GM12874 (cell line): ENCODE data around the gene PCYT2.

ENCODE experiments used
- TF ChIP-seq, protein P1 (sequence below): IDR thresholded peaks from 2 replicates; pipeline ENCODE4 v1.5.1; 2011; ENCODE audit warnings: low read depth, mild to moderate bottlenecking, control low read depth, low read length, moderate library complexity; ENCODE audit not compliant: insufficient read depth

PCYT2 gene

DNA sequence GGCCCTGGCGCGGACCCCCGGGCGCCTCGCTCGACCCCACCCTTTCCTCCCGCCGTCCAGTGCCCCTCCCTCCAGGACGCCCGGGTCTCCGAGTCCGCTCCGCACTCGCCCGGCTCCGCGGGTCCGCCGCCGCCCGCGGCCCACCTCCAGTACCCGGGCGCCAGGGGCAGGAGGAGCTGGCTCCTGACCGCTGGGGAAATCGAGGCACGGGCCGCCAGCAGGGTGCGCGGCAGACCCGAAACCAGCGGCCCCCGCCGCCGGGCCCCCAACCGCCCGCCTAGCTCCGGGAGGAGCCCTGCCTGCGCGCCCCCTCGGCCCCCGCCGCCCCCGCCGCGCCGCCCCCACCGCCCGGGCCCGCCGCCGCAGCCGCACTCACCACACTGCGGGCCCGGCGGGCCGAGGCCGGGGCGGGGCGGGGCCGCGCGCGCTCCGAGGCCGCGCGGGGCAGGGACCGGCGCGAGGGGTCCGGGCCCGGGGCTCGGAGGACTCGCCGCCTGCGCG lies 16.0 kb upstream of the PCYT2 start:
- TF ChIP-seq, protein P1, sequence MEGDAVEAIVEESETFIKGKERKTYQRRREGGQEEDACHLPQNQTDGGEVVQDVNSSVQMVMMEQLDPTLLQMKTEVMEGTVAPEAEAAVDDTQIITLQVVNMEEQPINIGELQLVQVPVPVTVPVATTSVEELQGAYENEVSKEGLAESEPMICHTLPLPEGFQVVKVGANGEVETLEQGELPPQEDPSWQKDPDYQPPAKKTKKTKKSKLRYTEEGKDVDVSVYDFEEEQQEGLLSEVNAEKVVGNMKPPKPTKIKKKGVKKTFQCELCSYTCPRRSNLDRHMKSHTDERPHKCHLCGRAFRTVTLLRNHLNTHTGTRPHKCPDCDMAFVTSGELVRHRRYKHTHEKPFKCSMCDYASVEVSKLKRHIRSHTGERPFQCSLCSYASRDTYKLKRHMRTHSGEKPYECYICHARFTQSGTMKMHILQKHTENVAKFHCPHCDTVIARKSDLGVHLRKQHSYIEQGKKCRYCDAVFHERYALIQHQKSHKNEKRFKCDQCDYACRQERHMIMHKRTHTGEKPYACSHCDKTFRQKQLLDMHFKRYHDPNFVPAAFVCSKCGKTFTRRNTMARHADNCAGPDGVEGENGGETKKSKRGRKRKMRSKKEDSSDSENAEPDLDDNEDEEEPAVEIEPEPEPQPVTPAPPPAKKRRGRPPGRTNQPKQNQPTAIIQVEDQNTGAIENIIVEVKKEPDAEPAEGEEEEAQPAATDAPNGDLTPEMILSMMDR = no peak

DNA sequence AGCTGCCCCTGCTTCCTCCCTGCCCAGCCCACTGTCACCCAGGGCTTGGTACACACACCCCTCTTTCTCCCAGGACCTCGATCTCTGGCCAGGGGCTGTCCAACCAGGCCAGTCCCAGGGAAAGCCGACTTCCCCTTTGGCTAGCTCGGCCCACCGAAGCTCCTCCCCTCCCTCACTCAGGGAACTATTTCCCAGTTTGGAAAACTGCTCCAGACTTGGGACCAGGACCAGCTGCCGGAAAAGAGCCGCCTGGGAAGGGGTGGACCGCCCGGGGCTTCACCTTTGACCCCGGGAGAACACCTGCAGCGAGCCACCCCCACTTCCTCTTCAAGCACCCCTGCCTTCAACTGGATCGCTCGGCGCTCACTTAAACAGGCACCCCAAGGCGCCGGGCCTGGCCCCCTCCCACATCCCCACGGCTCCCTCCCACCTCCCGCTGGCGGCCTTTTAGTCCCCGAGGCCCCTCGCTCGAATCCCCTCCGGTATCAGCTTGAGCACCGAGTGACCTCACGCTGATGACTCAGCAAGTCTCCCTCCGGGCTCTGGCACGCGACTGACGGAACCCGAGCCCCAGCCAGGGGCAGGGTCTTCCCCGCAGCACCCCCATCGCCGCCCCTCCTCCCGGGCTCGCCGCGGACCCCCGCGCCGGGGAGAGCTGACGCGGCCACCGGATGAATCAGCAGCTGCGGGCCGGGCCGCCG lies 15.4 kb upstream of the PCYT2 start:
- TF ChIP-seq, protein P1 = no peak

GRCh38 chr17:81925860-81926450 lies 14.8 kb upstream of the PCYT2 start:
- TF ChIP-seq, protein P1 = no peak

GRCh38 chr17:81924557-81925532 lies 13.6 kb upstream of the PCYT2 start:
- TF ChIP-seq, protein P1 = no peak

DNA sequence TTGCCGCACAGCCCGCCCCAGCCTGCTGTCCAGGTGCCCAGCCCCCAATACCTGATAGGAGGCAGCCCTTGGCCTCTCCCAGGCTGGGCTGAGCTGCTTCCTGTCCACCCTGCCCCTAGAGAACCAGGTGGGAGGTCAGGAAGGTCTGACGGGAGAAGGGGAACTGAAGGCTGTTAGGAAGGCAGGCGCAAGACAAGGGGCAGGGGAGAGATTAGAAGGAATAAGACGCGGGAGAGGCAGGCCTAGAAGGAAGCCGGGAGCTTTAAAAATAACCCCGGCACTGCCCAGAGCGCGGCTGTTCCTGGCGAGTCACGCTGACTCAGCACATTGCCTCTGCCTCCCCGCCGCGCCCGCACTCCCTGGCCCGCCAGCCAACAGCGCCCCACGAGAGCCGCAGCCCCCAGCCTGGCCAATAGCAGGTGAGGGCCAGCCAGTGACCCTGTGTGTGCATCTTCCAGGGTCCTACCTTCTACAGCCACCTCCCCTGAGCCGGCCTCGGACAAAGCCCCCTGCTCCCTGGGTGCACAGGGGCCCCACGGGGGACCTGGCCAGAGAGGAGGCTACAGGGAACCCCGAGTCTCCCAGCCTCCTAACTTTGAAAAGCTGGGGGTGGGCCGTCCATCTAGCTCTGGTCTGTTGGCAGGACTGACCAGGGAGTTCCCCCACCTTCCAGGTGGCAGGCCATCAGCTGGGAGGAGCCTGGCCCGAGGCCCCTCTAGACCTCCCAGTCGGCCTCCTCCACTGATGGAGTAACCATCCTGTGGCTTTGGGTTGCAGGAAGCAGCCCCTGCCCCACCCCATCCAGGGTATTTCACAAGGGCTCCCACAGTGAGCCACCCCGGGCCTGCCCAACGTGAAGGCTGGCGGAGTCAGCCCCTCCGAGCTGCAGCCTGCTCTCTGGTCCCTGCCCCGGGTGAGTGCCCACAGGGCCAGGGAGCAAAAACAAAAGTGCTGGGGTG lies 12.4 kb upstream of the PCYT2 start:
- TF ChIP-seq, protein P1 = no peak

DNA sequence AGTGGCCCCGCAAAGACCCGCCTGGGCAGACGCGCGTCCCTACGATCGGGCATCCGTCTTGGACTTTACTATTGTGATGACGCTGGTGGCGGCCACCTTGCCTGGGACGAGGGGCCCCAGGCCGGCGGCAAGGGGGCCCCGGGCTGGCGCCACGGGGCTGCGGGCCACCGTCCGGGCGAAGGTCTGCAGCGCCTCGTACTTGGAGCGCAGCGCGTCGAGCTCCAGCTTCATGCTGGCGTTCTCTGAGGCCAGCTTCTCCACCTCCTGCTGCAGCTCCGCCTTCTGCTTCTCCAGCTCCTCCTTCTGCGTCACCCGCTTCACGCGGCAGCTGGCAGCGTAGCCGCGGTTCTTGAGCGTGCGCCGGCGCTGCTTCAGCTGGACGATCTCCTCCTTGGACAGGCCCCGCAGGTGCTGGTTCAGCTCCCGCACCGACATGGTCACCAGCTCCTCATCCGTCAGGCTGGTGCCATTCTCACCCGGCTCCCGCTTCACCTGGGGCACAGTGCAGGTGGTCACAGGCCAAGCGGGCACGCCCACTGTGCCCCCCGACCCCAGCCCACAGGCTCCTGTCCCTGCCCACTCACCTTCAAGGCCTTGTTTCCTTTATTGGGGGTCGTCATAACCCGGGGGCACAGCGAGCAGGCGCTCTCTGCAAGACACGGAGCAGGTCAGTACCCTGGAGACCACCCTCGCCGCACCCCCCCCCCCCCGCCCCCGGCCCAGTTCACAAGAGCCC lies 11.5 kb upstream of the PCYT2 start:
- TF ChIP-seq, protein P1 = no peak
